A549 (cell line): ENCODE results near the gene TWIST2.

Source experiments
- CTCF ChIP-seq: fragments of >200 bp; sonication (Bioruptor Twin); formaldehyde crosslinking; IDR thresholded peaks from 3 replicates; pipeline ENCODE4 v1.5.1; 2016
- ELK1 ChIP-seq: fragments of 150-350 bp; IDR thresholded peaks from 2 replicates; pipeline ENCODE4 v1.6.1; 2014; ENCODE audit warnings: low read depth, mild to moderate bottlenecking, low read length
- HDAC2 ChIP-seq: fragments of 200-600 bp; sonication (generic); IDR thresholded peaks from 2 replicates; pipeline ENCODE4 v1.6.1; 2016
- HOXA7 ChIP-seq: fragments of 250-450 bp; sonication (Bioruptor Pico); IDR thresholded peaks from 2 replicates; pipeline ENCODE4 v1.5.0; 2020; ENCODE audit warnings: mild to moderate bottlenecking, moderate library complexity
- KDM1A ChIP-seq: fragments of 200-600 bp; sonication (generic); IDR thresholded peaks from 2 replicates; pipeline ENCODE4 v1.6.1; 2016; ENCODE audit warnings: low read depth, mild to moderate bottlenecking
- POLR2A ChIP-seq: IDR thresholded peaks from 2 replicates; pipeline ENCODE4 v1.6.1; 2012; ENCODE audit warnings: mild to moderate bottlenecking, low read length

- no peak for TF ChIP-seq POLR2A
- no peak for TF ChIP-seq HDAC2
- TF ChIP-seq KDM1A = no peak
- no peak for TF ChIP-seq CTCF
- TF ChIP-seq ELK1 = no peak
- no peak for TF ChIP-seq HOXA7 (CRISPR knock-in tag)
Measured at GRCh38 chr2:238940806-238941205, 92.9 kb downstream of the TWIST2 start.
